ENCODE data around the gene NRIP3.

GRCh38 chr11:8964324-8965320, 39.2 kb downstream of the NRIP3 start, which contains the start of gene TMEM9B:
- TF ChIP-seq, protein P1, sequence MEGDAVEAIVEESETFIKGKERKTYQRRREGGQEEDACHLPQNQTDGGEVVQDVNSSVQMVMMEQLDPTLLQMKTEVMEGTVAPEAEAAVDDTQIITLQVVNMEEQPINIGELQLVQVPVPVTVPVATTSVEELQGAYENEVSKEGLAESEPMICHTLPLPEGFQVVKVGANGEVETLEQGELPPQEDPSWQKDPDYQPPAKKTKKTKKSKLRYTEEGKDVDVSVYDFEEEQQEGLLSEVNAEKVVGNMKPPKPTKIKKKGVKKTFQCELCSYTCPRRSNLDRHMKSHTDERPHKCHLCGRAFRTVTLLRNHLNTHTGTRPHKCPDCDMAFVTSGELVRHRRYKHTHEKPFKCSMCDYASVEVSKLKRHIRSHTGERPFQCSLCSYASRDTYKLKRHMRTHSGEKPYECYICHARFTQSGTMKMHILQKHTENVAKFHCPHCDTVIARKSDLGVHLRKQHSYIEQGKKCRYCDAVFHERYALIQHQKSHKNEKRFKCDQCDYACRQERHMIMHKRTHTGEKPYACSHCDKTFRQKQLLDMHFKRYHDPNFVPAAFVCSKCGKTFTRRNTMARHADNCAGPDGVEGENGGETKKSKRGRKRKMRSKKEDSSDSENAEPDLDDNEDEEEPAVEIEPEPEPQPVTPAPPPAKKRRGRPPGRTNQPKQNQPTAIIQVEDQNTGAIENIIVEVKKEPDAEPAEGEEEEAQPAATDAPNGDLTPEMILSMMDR (IDR thresholded peaks at IDR 0.05; ENCODE audit: low read length) = no peak
- no peak for TF ChIP-seq EZH2 (IDR thresholded peaks at IDR 0.05; ENCODE audit: borderline replicate concordance, low read length)
